GM21786 (cell line): ENCODE measurements around the gene TNNT2.

Source experiments
- ATAC-seq: cut with Tn5 transposase; IDR thresholded peaks from one replicate; pipeline ENCODE4 v1.9.1; 2021; ENCODE audit not compliant: unreplicated experiment

The TNNT2 gene

GRCh38 chr1:201357636-201358348 is 19.7 kb downstream of the TNNT2 start:
- no peak for ATAC-seq

- no peak for ATAC-seq
These were observed 20.3 kb downstream of the TNNT2 start for GRCh38 chr1:201357211-201357610.

GRCh38 chr1:201356701-201357100 is 20.8 kb downstream of the TNNT2 start:
- ATAC-seq, result no peak

GRCh38 chr1:201356236-201356635 is 21.2 kb downstream of the TNNT2 start:
- ATAC-seq, result no peak

- no peak for ATAC-seq
These were observed 22.0 kb downstream of the TNNT2 start for GRCh38 chr1:201355471-201355870.

- no peak for ATAC-seq
These were observed 22.6 kb downstream of the TNNT2 start for GRCh38 chr1:201354901-201355295.

- no peak for ATAC-seq
These were observed 23.2 kb downstream of the TNNT2 start for GRCh38 chr1:201354151-201354900.

GRCh38 chr1:201353186-201353940 is 24.1 kb downstream of the TNNT2 start:
- ATAC-seq, result no peak

- ATAC-seq, result no peak
These were observed 25.9 kb downstream of the TNNT2 start for GRCh38 chr1:201351617-201352016.

- no peak for ATAC-seq
These were observed 26.6 kb downstream of the TNNT2 start for GRCh38 chr1:201350884-201351283.

GRCh38 chr1:201350361-201350725 is 27.1 kb downstream of the TNNT2 start:
- ATAC-seq, result no peak

- no peak for ATAC-seq
These were observed 28.4 kb downstream of the TNNT2 start for GRCh38 chr1:201349092-201349491.

GRCh38 chr1:201348211-201348566 is 29.3 kb downstream of the TNNT2 start:
- no peak for ATAC-seq

- ATAC-seq, result no peak
These were observed 29.8 kb downstream of the TNNT2 start for GRCh38 chr1:201347498-201348210.

- ATAC-seq, result no peak
These were observed 30.5 kb downstream of the TNNT2 start for GRCh38 chr1:201346987-201347386.

- no peak for ATAC-seq
These were observed 31.0 kb downstream of the TNNT2 start for GRCh38 chr1:201346337-201346939.

GRCh38 chr1:201345081-201345355 is 32.5 kb downstream of the TNNT2 start:
- ATAC-seq, result no peak

- ATAC-seq, result no peak
These were observed 33.0 kb downstream of the TNNT2 start for GRCh38 chr1:201344206-201345080.

GRCh38 chr1:201341377-201341776 is 36.1 kb downstream of the TNNT2 start:
- no peak for ATAC-seq
